Nephron progenitor cell (in vitro differentiated cells): ENCODE results near the gene SNX8.

Experiments
- DNase-seq: peaks from one replicate; pipeline ENCODE4 v3.0.0; 2021
- H3K27ac Mint-ChIP-seq: 2 replicates; pipeline ENCODE4 v1.8.0; 2021; ENCODE audit warnings: mild to moderate bottlenecking, moderate library complexity, mixed read lengths
- H3K27me3 Mint-ChIP-seq: 2 replicates; pipeline ENCODE4 v1.8.0; 2021; ENCODE audit warnings: mild to moderate bottlenecking, low read depth, mixed read lengths; ENCODE audit not compliant: poor library complexity
- H3K36me3 Mint-ChIP-seq: 2 replicates; pipeline ENCODE4 v1.8.0; 2021; ENCODE audit warnings: low read depth, mixed read lengths
- H3K4me1 Mint-ChIP-seq: 2 replicates; pipeline ENCODE4 v1.8.0; 2021; ENCODE audit warnings: mixed read lengths
- H3K4me3 Mint-ChIP-seq: 2 replicates; pipeline ENCODE4 v1.8.0; 2021; ENCODE audit warnings: mild to moderate bottlenecking, moderate library complexity, mixed read lengths
- H3K9me3 Mint-ChIP-seq: 2 replicates; pipeline ENCODE4 v1.8.0; 2021; ENCODE audit warnings: mild to moderate bottlenecking, moderate library complexity, mixed read lengths
- TF ChIP-seq, protein P1 (sequence below): fragments of 200-600 bp; sonication (generic); IDR thresholded peaks from 2 replicates; pipeline ENCODE4 v1.5.0; 2021; ENCODE audit warnings: antibody characterized with exemption

The SNX8 gene

DNA sequence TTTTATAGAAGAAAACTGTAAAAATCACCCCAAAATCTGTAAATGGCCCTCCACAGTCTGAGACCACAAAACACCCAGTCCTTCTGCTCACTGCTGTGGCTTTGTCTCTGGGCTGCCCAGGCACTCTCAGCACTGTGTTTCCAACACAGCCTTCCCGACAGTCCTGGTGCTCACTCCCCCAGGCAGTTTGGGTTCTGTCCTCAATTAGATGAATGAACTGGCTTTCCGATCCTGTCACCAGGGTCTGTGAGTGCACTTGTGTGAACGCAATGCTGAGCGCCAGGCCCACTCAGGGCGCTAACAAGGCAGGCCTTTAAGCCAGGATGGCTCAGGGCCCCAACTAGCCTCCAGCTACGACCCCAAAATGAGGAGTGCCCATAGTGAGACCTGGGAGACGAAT, 84.8 kb downstream of the SNX8 start:
- Mint-ChIP-seq H3K4me3 (no peak overlapping the region), H3K27ac (peak overlapping the region; percentile 81), H3K36me3 (peaks cover 40% of the 10 kb centered on the region), H3K4me1 (peaks cover 26% of the 10 kb centered on the region), H3K27me3 (no peaks in the 10 kb centered on the region), H3K9me3 (no peaks in the 10 kb centered on the region)
- TF ChIP-seq, protein P1, sequence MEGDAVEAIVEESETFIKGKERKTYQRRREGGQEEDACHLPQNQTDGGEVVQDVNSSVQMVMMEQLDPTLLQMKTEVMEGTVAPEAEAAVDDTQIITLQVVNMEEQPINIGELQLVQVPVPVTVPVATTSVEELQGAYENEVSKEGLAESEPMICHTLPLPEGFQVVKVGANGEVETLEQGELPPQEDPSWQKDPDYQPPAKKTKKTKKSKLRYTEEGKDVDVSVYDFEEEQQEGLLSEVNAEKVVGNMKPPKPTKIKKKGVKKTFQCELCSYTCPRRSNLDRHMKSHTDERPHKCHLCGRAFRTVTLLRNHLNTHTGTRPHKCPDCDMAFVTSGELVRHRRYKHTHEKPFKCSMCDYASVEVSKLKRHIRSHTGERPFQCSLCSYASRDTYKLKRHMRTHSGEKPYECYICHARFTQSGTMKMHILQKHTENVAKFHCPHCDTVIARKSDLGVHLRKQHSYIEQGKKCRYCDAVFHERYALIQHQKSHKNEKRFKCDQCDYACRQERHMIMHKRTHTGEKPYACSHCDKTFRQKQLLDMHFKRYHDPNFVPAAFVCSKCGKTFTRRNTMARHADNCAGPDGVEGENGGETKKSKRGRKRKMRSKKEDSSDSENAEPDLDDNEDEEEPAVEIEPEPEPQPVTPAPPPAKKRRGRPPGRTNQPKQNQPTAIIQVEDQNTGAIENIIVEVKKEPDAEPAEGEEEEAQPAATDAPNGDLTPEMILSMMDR, result no peak
- DNase-seq, result no peak

DNA sequence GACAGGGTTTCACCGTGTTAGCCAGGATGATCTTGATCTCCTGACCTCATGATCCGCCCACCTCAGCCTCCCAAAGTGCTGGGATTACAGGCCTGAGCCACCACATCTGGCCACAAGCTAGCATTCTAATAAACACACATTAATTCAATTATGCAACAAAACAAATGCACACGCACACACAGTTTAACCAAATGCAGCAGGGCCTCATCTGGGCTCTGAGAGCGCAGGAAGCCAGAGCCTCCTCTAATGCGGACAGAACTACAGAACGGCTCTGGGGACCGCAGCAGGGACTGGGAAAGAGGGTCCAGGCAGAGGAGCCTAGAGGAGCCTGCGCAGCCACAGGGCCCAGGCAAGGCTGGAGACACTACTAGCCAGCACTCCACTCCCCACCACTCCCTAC, 85.3 kb downstream of the SNX8 start:
- no peak overlapping the region for H3K4me3 Mint-ChIP-seq
- TF ChIP-seq, protein P1, result no peak
- H3K36me3 Mint-ChIP-seq, result peaks cover 42% of the 10 kb centered on the region
- H3K27ac Mint-ChIP-seq, result no peak overlapping the region
- peaks cover 24% of the 10 kb centered on the region for H3K4me1 Mint-ChIP-seq
- no peaks in the 10 kb centered on the region for H3K9me3 Mint-ChIP-seq
- no peaks in the 10 kb centered on the region for H3K27me3 Mint-ChIP-seq
- no peak for DNase-seq

DNA sequence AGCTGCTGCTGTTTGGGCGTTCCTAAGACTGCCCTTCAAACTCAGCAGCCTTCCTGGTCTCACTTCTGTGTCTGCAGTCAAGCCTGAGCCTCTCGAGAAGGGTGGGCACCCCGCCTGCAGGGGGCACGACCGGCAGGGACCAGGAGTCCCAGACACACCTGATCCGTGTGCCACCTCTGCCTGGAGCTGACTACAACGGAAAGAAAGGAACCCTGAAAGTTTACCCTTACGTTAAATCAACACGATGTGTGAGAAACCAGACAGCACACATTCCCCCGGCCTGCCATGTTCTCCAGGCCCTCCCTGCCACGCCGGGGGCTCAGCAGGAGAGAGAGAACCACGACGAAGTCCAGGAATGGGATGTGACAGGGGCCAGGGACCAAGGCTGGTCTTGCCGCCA, 86.5 kb downstream of the SNX8 start:
- Mint-ChIP-seq H3K9me3 (no peaks in the 10 kb centered on the region), H3K27me3 (no peaks in the 10 kb centered on the region), H3K36me3 (peaks cover 42% of the 10 kb centered on the region), H3K4me1 (peaks cover 18% of the 10 kb centered on the region), H3K4me3 (no peak overlapping the region), H3K27ac (no peak overlapping the region)
- TF ChIP-seq, protein P1, result no peak
- DNase-seq, result no peak

DNA sequence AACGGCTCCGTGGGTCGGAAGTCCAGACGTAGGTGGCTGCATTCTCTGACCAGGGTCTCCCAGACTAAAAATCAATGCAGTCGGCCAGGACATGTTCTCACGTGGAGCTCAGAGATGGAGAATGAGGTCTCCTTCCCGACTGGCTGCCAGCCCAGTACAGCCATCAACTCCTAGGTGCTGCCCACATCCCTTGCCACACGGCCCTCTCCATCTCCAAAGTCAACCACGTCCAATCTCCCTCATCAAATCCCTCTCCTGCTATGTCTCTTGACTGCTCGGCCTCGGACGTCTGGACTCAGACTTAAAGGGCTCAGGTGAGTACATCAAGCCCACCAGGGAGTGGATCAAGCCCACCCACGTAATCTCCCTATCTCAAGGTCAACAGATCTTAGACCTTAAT, 88.4 kb downstream of the SNX8 start:
- Mint-ChIP-seq H3K9me3 (no peaks in the 10 kb centered on the region), H3K27me3 (no peaks in the 10 kb centered on the region), H3K27ac (no peak overlapping the region), H3K36me3 (peaks cover 46% of the 10 kb centered on the region), H3K4me3 (no peak overlapping the region), H3K4me1 (peaks cover 12% of the 10 kb centered on the region)
- no peak for DNase-seq
- TF ChIP-seq, protein P1, result no peak

DNA sequence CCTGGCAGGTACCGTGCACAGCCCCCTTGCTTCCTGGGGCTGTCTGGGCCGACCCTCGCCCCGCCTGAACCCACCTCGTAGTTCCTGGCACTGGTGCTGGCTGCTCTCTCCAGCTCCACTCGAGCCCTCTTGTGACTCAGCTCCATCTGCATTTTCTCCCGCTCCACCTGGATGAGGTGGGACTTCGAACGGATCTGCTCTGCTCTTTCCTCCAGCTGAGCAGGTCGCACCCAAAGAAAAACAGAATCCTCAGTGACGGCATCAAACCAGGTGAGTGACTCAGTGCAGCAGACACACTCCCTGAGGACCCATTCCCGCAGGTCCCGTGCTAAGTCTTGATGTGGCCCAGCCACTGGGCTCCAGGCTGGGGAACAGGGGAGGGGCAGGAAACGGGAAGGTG, 88.9 kb downstream of the SNX8 start:
- Mint-ChIP-seq H3K27me3 (no peaks in the 10 kb centered on the region), H3K36me3 (peaks cover 46% of the 10 kb centered on the region), H3K9me3 (no peaks in the 10 kb centered on the region), H3K4me3 (no peak overlapping the region), H3K4me1 (peaks cover 9% of the 10 kb centered on the region), H3K27ac (no peak overlapping the region)
- no peak for DNase-seq
- TF ChIP-seq, protein P1, result no peak

DNA sequence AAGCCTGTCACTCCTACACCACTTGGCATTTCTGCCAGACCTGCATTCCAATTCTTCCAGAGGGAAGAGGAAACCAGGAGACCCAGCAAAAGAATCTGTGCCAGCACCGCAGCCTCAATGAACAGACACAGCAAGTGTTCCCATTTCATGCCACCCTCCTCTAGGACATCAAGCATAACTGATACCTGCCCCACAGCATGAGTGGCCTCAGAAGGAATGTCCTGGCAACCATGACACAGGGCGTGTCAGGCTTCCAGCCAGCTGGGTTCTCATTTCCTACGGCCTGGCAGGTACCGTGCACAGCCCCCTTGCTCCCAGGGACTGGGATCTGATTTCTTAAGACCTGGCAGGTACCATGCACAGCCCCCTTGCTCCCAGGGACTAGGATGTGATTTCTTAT, 89.3 kb downstream of the SNX8 start:
- Mint-ChIP-seq H3K27me3 (no peaks in the 10 kb centered on the region), H3K27ac (no peak overlapping the region), H3K4me1 (peaks cover 5% of the 10 kb centered on the region), H3K36me3 (peaks cover 44% of the 10 kb centered on the region), H3K9me3 (no peaks in the 10 kb centered on the region), H3K4me3 (no peak overlapping the region)
- no peak for DNase-seq
- TF ChIP-seq, protein P1, result no peak
